T-helper 1 cell treated with Interleukin-12 subunit alpha and Interleukin-12 subunit beta and Interleukin-4 antibody, amounts not matched to agents 30 ng/mL and 1 ng/mL, for 36 hours (primary cell): ENCODE data around the gene RPTOR. TPM values are rescaled to one million over a fixed set of nuclear protein-coding genes. Genes with fewer than 3 reads are reported as not detected.

ENCODE experiments used
- intact Hi-C: fragments of 100-400 bp; cut with micrococcal nuclease; formaldehyde crosslinking; loops from one replicate; pipeline ENCODE4 v1.15.1; 2024
- total RNA-seq: library from RNA; stranded (reverse); gene quantifications from 2 replicates; pipeline ENCODE4 v1.2.3, GENCODE V29; 2022

RPTOR gene
- total RNA-seq, 1 donor from 2014 or later = 75.6 TPM

DNA sequence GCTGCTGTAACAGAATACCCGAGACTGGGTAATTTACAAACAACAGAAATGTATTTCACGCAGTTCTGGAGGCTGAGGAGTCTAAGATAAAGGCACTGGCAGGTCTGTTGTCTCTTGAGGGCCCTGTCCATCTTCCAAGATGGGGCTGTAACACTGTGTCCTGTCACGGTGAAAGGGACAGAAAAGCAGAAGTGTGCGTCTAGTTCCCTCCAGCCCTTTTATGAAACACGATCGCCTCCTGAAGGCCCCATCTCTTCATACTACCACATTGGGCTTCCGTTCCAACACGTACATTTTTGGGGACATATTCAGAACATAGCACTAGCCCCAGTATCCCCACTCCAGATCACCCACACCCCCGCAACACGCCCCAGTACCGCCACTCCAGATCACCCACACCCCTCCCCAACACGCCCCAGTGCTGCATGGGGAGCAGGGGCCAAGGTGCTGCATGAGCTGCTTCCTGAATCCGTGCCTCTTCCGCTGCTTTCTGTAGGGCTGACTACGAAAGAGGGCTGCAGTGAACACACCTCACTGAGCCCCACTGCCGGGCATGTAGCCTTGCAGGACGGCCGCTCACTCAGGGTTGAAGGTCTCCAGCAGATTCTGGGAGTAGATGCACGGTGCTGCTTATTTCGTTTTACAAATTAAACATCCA lies 91.9 kb downstream of the RPTOR start:
- intact Hi-C loops = loop anchor here (5.0 kb wide), 1 partner anchor 76 kb away; no protein-coding TSS in a partner anchor

DNA sequence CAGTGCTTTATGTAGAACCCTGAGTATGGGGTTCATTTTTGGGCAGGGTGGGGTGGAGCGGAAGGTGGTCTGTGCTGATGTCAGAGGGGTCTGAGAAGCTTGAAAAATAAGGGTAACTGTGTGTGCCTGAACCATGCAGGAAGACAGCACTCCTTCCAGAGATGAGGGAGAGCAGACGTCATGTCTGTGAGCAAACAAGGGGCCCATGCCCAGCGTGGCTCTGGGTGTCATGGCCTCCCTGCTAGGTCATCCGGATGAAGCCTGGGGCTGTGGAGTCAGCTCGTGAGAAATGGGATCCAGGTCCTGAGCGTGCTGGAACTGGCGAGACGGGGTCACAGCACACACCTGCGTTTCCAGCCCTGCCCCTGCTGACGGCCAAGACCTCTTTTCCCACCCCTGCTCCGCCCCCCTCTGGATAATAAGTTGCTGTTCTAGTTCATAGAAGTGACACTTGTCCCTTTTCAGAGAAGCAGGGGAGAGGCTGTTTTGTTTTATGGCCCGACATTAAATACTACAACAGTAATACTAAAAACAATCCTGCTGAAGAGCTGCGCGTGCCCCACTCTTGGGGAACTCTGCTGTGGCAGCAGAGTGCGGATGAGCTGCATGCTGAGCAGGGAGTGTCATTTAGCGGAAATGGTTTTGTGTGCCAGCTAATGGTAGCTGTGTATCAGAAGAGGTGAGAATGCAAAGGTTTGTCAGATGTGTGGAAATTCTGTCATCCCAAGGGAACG lies 92.6 kb downstream of the RPTOR start:
- intact Hi-C loops = loop anchor here (5.0 kb wide), 1 partner anchor 75 kb away; no protein-coding TSS in a partner anchor

DNA sequence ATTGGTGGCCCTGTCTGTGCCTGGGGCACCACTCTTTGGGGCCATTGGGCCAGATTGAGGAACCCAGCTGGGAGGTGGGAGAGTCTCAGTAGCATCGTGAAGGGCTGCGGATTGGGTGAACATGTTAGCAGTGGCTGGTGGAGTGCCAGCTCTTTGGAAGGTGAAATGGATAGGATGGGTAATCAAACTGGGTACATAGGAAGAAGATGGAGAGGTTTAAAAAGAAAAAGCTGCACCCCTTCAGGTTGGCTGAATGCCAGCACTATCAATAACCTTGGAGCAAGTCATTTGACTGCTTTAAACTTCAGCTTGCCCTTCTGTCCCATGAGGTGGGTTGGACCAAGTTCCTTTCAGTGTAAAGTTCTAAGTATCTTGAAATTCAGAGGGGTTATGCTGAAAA lies 95.0 kb downstream of the RPTOR start:
- intact Hi-C loops = loop anchor here (1.0 to 5.0 kb wide), 2 partner anchors 9 to 73 kb away; no protein-coding TSS in a partner anchor

DNA sequence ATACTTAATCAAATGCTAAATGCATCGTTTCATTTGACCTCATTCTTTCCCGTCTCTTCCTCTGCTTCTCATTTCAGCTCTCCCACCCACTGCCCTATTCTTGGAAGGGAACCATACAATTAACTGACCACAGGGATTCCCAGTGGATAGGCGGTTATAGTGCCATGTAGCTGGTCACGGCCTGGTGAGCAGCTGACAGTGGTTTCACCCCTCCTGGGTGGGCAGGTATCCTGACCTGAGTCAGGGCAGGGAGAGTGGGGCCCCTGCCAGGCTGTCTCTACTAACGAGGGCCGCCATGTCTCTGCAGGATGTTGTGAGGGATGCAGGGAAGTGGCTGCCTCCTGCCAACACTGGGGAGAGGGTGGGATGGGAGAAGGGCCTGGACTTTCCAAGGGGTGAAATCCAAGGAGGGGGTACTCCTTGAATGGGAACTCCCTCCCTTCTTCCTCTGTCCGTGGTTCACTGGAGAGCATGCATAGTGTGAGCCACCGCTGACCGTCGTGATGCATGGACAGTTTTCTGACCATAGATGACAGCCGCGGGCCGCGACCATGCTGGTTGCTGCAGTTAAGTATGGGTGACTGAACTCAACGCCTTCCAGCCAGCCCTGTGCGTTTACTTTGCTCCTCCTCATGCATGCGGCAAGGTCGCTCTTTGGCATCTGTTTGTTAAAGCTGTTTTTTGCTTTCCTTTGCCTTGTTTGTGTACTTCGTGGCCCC lies 95.9 kb downstream of the RPTOR start:
- intact Hi-C loops = no loop called here

DNA sequence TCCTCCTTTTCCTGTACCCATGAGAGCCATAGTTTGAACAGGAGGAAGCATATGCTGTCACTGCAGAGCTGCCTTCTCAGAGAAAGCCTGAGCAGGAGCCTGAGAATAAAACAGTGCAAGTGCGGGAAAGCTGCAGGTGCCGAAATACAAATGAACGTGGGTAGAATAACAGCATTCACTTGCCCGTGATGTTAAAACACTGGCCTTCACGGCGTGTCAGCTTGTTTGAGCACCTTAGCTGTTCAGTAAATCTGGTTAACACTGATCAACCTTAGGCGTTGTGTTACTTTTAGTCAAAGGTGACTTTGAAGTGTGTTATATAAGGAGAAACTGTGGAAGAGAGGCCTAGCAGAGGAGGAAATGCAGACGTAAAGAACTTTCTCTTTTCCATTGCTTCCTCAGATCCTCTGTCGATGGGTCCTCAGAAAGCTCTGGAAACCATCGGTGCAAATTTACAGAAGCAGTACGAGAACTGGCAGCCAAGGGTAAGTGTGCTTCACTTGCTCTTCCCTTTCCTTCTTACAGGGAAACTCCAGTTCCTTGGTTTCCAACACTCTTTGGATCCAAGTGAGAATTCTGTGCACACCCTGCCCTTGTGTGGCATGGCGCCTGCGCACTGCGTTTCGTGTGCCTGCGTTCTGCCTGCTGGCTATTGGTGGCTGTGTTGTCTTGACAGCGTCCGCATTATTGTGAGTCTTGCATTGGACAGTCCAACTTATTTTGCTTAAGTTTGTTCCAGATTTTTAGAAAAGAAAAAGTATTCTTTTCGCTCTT lies 98.9 kb downstream of the RPTOR start:
- intact Hi-C loops = no loop called here

DNA sequence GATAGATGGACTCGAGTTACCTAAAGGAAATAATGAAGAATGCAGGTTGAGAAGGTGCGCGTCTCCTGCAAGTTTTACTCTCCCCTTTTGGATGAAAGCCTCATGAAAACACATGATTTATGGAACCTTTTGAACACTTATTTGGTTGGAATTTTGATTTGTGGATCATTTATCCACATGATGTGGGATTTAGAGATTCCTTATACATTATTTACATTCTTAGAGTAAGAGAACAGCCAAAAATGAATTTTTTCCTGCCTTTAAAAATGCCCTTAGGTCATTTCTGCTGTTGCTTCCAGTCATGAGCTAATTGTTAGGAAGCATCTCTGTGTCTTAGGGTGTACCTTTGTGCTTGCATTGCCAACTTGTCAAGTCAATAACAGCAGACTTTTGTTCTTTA lies 99.9 kb downstream of the RPTOR start:
- intact Hi-C loops = no loop called here

DNA sequence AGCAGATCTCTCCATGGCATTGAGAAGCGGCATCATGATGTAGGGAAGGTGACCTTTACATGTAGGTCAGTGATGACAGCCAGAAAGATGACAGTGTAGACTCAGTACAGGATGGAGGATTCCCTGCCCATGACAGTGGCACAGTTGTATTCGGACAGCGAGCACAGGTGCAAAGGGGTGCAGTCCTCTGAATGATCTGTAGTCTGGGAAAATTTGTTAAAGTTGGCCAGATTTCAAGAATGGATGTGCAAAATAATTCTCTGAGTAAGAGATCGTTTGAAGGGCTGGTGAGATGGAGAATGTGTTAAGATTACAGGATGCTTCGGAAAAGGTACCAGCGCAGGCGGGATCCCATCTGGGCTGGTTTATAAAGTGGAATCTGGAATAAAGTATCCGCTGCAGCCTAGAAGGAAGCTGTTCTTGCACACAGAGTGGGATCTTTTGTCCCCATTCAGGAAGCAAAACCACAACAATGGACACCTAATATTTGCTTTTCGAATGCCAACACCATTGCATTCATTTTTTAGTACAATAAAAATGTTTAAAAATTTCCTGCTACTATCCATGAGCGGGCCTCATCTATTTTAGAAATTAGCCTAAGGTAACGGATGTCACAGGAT lies 101.2 kb downstream of the RPTOR start:
- intact Hi-C loops = no loop called here

DNA sequence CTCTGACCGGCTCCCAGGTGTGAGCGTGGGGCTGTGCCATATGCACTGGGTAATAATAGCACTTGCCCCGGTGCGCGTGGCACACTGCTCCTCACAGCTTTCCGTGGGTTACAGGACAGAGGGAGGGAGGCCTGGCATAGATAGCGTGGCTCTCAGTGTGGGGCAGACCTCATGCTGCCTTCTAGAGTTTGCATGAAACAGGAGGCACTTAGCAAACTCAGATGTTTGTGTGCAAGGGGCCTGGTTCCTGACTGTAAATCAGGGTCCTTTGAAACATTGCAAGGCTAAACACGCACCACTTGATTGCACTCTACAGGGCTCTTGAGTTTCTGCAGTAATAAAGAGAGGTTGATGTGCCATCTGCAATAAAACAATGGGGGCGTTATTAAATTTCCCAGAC lies 101.7 kb downstream of the RPTOR start:
- intact Hi-C loops = no loop called here

DNA sequence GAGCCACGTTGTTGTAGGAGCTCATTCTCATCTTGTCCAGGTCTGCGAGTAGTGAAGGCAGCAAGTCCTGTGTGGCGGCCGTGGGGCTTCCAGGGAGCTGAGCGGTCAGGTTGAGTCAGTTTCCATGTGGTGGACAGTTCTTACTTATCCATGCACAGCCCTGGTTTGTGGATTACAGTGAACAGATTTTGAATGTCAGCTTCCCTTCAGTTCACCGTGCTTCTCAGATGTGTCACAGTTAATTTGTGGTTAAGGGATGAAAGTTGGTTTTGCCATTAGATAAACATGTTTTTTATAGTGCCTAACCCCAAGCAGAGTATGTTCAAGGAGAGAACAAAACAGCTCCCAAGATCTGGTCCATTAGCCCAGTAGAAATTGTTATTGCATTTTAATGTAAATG lies 103.1 kb downstream of the RPTOR start:
- intact Hi-C loops = loop anchor here (2.0 kb wide), 1 partner anchor 43 kb away; no protein-coding TSS in a partner anchor

DNA sequence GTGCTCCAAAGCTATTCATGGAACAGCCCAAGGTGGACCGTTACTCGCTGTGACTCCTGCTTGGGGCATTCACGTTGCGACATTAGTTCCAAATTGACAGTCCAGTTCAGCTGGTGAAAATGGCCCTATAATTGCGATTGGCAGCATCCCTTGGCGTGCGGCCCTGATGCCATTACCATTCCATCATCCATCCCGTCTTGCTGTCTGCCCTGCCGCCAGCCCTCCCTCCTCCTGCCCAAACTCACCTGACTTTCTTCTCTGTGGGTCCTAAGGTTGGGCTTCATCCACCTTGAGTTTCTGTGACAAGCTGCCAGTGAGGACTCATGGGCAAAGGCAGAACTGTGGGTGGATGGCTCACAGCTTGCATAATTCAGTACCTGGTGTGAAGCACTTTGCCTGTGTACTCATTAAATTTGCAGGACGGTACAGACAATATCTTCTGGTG lies 104.6 kb downstream of the RPTOR start:
- intact Hi-C loops = loop anchor here (1.0 to 2.0 kb wide), 2 partner anchors 16 to 44 kb away; no protein-coding TSS in a partner anchor

DNA sequence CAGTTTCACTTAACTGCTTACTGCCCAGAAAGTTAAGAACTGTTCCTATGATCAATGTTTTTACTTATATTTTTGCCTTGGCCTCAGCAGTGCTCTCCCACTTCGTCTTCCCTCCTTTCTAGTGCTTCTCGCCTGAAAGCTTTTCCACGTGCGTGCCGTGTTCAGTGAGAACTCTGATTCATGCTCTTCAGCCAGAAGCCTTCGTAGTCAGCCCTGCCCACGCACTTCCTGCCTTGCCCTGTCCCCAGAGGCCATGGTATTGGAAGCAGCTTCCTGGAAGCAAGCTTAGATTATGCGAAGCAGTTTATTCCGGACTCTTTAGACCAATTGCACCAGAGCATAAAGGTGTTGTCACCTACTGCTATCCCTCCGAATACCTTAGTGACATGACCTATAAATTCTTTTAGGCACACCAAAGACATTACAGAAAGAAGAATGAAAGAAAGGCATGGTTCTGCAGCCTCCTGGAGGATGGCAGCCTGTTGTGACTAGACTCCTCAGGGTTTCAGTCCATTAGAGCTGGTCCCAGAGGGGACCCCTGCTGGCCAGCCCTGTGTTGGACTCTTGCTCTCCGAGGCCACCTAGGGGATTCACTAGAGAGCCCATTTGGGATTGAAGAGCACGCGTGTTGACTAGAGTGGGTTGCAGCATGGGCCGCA lies 105.2 kb downstream of the RPTOR start:
- intact Hi-C loops = loop anchor here (1.0 to 2.0 kb wide), 2 partner anchors 16 to 45 kb away; no protein-coding TSS in a partner anchor

DNA sequence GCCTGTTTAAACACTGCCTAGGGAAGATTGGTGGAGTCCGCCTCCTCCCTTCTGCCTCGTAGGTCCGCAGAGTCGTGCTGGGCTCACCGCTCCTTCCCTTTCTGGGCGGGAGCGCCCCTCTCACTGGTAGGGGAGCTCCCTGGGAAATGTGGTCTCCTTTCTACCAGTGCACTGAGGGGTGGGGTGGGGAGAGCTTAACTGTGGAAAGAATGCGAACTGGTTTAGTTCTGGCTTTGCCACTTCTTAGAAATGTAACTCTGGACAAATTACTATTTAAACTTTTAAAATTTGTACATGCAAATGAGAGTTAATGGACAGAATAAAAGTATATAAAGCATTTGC lies 105.7 kb downstream of the RPTOR start:
- intact Hi-C loops = no loop called here

DNA sequence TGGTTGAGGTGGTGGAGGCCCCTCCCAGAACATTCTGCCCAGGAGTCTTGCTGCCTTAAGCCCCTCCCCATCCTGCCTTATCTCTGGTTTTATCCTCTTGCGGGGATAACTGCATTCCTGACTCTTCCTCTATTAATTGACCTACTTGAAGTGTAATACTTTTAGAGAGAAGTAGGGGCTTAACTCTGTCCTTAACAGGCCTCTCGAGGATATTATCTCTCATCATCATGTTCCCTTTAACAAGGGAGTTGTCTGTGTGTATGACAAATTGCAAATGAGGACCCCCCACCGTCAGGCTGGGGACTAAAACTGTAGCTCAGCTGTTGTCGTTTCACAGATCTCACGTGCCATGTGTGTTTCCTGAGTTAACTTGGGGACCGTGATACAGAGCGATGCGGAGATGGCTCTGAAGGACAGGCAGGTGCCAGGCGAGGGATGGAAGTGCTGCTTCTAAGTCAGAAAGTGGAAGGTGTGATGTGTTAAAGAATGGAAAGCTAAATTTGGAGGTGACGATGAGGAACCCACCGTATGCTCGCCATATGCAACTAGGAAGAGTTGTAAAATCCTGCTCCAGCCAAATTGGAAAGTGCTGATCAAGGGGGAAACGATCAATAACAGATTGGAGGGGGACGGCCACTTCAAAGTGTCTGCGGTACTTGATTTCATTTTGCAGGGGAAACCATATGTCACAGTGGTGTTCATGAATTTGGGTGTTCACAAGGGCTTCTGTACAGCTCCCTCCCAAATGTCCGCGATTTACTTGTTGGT lies 106.3 kb downstream of the RPTOR start:
- intact Hi-C loops = no loop called here

DNA sequence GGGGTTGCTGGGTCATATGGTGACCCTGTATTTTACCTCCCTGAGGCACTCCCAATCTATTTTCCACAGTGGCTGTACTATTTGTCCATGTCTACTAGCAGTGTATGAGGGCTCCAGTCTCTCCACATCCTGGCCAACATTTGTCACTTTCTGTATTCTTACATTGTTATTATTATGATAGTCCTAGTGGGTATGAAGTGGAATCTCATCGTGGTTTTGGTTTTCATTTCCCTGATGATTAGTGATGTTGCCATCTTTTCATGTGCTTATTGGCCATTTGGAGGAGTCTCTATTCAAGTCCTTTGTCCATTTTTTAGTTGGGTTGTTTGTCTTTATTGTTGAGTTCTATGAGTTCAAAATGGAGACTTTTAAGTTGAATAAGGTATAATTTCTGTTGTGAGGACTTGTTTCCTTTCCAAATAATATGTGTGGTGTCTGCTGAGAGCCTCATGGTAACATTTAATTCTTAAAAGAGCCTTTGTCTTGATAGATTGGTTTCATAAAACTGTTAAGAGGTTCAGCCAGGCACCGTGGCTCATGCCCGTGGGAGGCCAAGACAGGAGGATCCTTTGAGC lies 108.2 kb downstream of the RPTOR start:
- intact Hi-C loops = no loop called here

DNA sequence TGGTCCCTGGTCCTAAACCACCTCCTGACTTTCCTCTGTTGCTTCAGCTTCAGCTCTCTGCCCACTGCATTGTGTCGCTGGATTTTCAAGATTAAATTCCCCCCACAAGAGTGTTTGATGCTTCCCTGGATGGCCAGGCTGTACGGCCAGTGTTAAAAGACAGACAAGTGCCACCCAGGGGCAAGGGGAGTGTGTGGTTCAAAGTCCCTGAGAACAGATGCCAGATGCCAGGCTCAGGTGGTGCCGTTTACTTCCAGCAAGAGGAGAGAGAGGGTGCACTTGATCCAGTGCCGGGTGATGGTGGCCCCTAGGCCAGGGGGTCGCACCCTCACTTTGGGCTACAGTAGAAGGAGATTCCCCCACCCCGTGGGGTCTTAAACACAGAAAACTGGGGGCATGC lies 109.2 kb downstream of the RPTOR start:
- intact Hi-C loops = no loop called here

DNA sequence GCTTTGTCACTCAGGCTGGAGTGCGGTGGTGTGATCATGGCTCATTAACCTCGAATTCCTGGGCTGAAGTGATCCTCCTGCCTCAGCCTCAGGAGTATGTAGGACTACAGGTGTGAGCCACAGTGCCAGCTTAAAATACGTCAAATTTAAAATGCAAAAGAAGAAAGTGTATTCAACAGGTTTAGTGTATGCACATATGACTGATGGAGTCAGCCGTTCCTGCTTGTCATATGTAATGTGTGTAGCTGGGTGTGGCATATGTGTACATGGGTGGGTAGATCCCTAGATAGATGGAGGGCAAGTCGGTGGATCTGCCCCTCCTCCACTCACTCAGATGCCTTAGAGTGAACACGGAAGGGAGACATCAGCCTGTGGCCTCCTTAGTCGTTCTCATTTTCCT lies 111.0 kb downstream of the RPTOR start:
- intact Hi-C loops = no loop called here

DNA sequence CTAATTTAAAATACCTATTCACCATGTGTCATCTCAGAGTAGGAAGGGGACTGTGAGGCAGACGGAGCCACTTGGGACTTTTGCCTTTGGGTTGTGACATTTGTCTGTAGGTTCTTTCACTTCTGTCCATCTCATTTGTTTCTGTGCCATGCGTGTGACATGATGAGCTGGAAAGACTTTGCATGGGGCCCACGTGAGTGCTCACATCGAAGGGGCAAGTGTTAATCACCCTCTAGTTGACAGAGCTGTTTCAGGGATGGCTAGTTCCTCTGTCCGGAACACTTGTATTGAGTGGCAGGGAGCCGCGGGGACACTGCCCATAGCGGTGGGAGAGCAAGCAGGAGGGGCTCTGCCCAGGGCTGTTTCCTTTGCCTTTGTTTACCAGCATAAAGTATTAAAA lies 112.0 kb downstream of the RPTOR start:
- intact Hi-C loops = no loop called here

DNA sequence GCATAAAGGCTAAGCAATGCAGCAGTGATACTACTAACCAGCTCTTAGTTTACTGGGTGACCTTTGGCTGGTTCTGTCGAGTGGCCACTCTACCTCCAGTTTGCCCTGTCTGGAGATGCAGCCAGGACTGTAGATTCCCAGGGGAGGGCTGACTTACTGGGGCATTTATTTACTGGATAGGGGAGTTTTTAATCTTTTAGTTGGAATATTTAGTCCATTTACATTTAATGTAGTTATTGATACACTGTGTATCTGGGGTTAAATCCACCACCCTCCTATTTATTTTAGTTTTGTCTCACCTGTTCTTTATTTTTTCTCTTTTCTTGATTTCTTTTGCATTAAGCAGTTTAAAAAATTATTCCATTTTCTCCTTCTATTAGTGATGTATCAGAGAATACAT lies 112.9 kb downstream of the RPTOR start:
- intact Hi-C loops = no loop called here

DNA sequence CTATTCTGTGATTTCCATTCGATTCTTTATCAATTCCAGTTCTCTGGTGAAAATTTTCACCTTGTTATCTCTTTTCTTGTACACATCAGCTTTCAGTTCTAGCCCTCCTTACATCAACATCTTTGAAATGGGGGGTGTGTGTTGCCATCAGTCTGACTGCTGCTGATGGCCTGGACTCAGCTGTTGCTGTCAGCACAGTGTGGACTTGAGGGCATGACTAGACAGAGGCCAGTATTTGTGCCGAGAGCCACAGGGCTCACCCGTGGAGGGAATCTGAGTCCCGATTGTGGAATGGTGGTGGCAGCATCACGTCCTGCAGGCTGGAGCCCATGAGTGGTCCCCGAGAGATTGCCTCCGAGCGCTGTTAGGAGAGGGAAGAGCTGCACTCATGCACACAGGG lies 114.2 kb downstream of the RPTOR start:
- intact Hi-C loops = no loop called here
